KMS-11 (cell line): ENCODE data around the gene DUOX2.

Experiments used
- H2AFZ ChIP-seq: fragments of 200-600 bp; sonication (generic); 2 replicates; pipeline ENCODE4 v1.6.1; 2016; ENCODE audit warnings: antibody characterized with exemption, mixed run types, low read depth
- H3K27ac ChIP-seq: fragments of 200-600 bp; sonication (generic); 2 replicates; pipeline ENCODE4 v1.6.1; 2016; ENCODE audit warnings: mild to moderate bottlenecking, mixed run types
- H3K27me3 ChIP-seq: fragments of 200-600 bp; sonication (generic); 2 replicates; pipeline ENCODE4 v1.6.1; 2017; ENCODE audit warnings: mild to moderate bottlenecking, low read depth, mixed run types, moderate library complexity; ENCODE audit not compliant: insufficient read depth
- H3K36me3 ChIP-seq: fragments of 200-600 bp; sonication (generic); 2 replicates; pipeline ENCODE4 v1.6.1; 2017; ENCODE audit warnings: mild to moderate bottlenecking, mixed run types; ENCODE audit not compliant: insufficient read depth
- H3K4me1 ChIP-seq: fragments of 200-600 bp; sonication (generic); 2 replicates; pipeline ENCODE4 v1.6.1; 2016; ENCODE audit warnings: mild to moderate bottlenecking, low read depth, mixed run types; ENCODE audit not compliant: poor library complexity, severe bottlenecking
- H3K4me2 ChIP-seq: fragments of 200-600 bp; sonication (generic); 2 replicates; pipeline ENCODE4 v1.7.0; 2016; ENCODE audit warnings: mild to moderate bottlenecking, mixed run types
- H3K4me3 ChIP-seq: fragments of 200-600 bp; sonication (generic); IDR thresholded peaks from 2 replicates; pipeline ENCODE4 v1.6.1; 2017; ENCODE audit warnings: low read depth, low read length, mixed read lengths; ENCODE audit not compliant: insufficient read depth
- H3K79me2 ChIP-seq: fragments of 200-600 bp; sonication (generic); 2 replicates; pipeline ENCODE4 v1.6.1; 2016; ENCODE audit warnings: low read depth, mixed run types; ENCODE audit not compliant: insufficient read depth
- H3K9ac ChIP-seq: fragments of 200-600 bp; sonication (generic); 2 replicates; pipeline ENCODE4 v1.6.1; 2016; ENCODE audit warnings: mild to moderate bottlenecking, mixed run types
- H4K20me1 ChIP-seq: fragments of 200-600 bp; sonication (generic); 2 replicates; pipeline ENCODE4 v1.6.1; 2016; ENCODE audit warnings: mild to moderate bottlenecking, mixed run types; ENCODE audit not compliant: insufficient read depth
- TF ChIP-seq, protein P1 (sequence below): fragments of 200-600 bp; sonication (generic); conservative IDR thresholded peaks from 2 replicates; pipeline ENCODE4 v1.6.1; 2017; ENCODE audit warnings: low read depth, mild to moderate bottlenecking, antibody characterized with exemption, low read length, moderate library complexity, mixed read lengths

DUOX2 gene

DNA sequence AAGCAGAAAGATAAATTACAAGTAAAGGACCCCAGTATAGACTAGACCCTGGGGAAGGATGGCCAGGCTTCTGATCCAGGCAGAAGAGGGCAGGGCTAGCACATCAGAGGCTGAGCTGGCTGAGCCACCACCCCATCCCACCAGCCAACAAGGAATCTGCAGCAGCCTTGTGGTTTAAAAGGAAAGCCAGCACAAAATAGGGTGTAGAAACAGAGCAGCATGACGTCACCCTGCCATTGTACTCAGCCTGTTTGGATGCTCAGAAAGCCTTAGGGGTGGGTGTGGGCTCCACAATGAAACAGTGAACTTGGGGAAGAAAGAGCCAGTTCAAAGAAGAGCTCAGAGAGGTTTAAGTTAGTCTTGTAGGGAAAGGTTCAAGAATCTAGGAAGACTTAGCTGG, 44.0 kb upstream of the DUOX2 start:
- H4K20me1 ChIP-seq = no peaks in the 10 kb centered on the region
- no peak overlapping the region for H3K4me3 ChIP-seq
- H3K27ac ChIP-seq = no peak overlapping the region
- TF ChIP-seq, protein P1, sequence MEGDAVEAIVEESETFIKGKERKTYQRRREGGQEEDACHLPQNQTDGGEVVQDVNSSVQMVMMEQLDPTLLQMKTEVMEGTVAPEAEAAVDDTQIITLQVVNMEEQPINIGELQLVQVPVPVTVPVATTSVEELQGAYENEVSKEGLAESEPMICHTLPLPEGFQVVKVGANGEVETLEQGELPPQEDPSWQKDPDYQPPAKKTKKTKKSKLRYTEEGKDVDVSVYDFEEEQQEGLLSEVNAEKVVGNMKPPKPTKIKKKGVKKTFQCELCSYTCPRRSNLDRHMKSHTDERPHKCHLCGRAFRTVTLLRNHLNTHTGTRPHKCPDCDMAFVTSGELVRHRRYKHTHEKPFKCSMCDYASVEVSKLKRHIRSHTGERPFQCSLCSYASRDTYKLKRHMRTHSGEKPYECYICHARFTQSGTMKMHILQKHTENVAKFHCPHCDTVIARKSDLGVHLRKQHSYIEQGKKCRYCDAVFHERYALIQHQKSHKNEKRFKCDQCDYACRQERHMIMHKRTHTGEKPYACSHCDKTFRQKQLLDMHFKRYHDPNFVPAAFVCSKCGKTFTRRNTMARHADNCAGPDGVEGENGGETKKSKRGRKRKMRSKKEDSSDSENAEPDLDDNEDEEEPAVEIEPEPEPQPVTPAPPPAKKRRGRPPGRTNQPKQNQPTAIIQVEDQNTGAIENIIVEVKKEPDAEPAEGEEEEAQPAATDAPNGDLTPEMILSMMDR = no peak
- no peaks in the 10 kb centered on the region for H3K79me2 ChIP-seq
- H2AFZ ChIP-seq = no peak overlapping the region
- H3K4me2 ChIP-seq = no peak overlapping the region
- peaks cover 6% of the 10 kb centered on the region for H3K4me1 ChIP-seq
- H3K36me3 ChIP-seq = no peaks in the 10 kb centered on the region
- H3K27me3 ChIP-seq = no peaks in the 10 kb centered on the region
- no peak overlapping the region for H3K9ac ChIP-seq

DNA sequence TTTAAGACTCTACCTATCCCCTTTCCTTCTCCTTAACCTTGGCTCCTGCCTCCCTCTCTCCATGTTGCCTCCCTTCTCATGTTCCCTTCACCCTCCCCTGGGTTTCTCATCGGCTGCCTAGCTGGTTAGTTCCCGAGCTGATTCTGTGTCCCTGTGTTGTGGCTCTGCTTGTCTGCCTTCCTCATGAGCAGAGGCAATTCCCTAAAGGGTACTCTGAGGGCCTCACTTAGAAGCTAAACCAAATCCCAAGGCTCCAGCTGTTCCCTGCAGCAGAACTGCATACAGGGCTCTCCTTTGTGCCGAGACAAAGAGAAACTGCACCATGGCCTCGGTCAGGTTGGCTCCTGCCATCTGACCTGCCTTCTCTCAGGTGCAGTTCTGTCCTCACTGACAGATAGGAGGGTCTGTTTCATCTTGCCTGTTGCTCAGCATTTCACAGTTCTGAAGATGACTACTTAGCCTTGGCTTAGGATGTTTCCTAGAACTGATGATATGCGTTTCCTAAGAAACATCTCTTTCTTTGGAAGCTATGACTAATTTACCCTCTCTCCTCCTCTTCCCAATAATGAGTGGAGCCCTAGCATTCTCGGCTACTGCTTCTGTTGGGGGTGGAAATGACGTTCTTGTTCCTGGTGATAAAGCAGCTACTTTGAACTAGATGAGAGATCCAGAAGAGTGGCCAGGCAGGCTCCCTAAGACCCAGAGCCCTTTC, 42.9 kb upstream of the DUOX2 start:
- no peaks in the 10 kb centered on the region for H4K20me1 ChIP-seq
- H3K36me3 ChIP-seq = no peaks in the 10 kb centered on the region
- no peaks in the 10 kb centered on the region for H3K4me1 ChIP-seq
- no peak overlapping the region for H3K9ac ChIP-seq
- no peak overlapping the region for H2AFZ ChIP-seq
- no peak overlapping the region for H3K4me2 ChIP-seq
- no peaks in the 10 kb centered on the region for H3K27me3 ChIP-seq
- TF ChIP-seq, protein P1 = no peak
- no peak overlapping the region for H3K27ac ChIP-seq
- H3K4me3 ChIP-seq = no peak overlapping the region
- no peaks in the 10 kb centered on the region for H3K79me2 ChIP-seq

DNA sequence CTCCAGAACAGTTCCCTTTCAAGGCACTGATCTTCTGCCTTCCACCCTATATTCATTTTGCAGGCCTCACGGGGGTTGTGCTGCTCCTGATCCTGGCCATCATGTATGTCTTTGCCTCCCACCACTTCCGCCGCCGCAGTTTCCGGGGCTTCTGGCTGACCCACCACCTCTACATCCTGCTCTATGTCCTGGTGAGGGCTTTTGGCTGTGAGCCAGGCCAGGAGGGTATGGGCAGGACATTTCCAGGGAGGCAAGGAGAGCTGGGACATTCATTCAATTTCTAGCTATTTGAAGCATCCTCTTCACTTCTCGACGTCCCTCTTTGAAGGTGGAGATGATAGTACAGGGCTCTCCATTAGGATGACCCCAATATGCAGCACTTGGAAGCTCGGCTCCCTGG, 41.8 kb upstream of the DUOX2 start:
- no peaks in the 10 kb centered on the region for H3K79me2 ChIP-seq
- no peaks in the 10 kb centered on the region for H3K36me3 ChIP-seq
- H3K4me3 ChIP-seq = no peak overlapping the region
- no peaks in the 10 kb centered on the region for H4K20me1 ChIP-seq
- H2AFZ ChIP-seq = no peak overlapping the region
- H3K4me2 ChIP-seq = no peak overlapping the region
- H3K27ac ChIP-seq = no peak overlapping the region
- H3K27me3 ChIP-seq = no peaks in the 10 kb centered on the region
- TF ChIP-seq, protein P1 = no peak
- H3K4me1 ChIP-seq = no peaks in the 10 kb centered on the region
- no peak overlapping the region for H3K9ac ChIP-seq

DNA sequence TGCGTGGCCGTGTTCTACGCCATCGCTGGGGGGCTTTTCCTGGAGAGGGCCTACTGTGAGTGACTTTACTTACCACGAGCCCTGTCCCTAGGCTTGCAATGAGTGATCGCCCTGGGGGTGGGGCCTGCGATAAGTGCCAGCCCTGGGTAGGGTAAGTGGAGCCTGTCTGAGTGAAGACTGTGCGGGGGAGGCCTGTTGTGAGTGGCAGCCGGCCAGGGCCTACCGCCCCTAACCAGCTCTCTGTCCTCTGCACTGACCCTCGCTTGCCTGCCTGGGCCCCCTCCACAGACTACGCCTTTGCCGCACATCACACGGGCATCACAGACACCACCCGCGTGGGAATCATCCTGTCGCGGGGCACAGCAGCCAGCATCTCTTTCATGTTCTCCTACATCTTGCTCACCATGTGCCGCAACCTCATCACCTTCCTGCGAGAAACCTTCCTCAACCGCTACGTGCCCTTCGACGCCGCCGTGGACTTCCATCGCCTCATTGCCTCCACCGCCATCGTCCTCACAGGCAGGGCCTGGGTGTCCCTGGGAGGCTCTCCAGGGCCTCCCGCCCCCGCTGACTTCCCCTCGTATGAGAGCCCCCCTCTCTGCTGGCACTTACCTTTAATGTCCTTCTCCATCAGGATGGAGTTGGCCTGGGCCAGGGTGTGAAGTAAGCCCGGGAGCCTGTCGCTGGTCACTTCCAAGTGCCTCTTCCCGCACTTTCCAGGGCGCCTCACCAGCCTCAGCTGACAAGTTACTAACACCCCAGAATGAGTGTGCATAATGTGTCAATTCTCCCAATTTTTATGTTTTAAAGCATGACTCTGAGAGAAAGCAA, 38.2 kb upstream of the DUOX2 start:
- H3K4me3 ChIP-seq = no peak overlapping the region
- no peak overlapping the region for H3K4me2 ChIP-seq
- H3K4me1 ChIP-seq = no peaks in the 10 kb centered on the region
- TF ChIP-seq, protein P1 = no peak
- H3K36me3 ChIP-seq = no peaks in the 10 kb centered on the region
- H4K20me1 ChIP-seq = no peaks in the 10 kb centered on the region
- H3K27me3 ChIP-seq = no peaks in the 10 kb centered on the region
- no peak overlapping the region for H2AFZ ChIP-seq
- H3K9ac ChIP-seq = no peak overlapping the region
- H3K27ac ChIP-seq = no peak overlapping the region
- no peaks in the 10 kb centered on the region for H3K79me2 ChIP-seq
